Stimulated activated CD4-positive, alpha-beta T cell treated with anti-CD3 and anti-CD28 coated beads, Interleukin-4, amount 100 ng/mL, for 24 hours (primary cell): ENCODE results near the gene GIPR.
"Not testable (repeated sequence)": the region's sequence is repeated elsewhere in the genome, so short reads cannot be mapped to it uniquely, and the experiment has no call there.

Experiments
- DNase-seq: peaks from one replicate; pipeline ENCODE4 v3.0.0-alpha.2; 2020

GIPR gene, protein sequence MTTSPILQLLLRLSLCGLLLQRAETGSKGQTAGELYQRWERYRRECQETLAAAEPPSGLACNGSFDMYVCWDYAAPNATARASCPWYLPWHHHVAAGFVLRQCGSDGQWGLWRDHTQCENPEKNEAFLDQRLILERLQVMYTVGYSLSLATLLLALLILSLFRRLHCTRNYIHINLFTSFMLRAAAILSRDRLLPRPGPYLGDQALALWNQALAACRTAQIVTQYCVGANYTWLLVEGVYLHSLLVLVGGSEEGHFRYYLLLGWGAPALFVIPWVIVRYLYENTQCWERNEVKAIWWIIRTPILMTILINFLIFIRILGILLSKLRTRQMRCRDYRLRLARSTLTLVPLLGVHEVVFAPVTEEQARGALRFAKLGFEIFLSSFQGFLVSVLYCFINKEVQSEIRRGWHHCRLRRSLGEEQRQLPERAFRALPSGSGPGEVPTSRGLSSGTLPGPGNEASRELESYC

DNA sequence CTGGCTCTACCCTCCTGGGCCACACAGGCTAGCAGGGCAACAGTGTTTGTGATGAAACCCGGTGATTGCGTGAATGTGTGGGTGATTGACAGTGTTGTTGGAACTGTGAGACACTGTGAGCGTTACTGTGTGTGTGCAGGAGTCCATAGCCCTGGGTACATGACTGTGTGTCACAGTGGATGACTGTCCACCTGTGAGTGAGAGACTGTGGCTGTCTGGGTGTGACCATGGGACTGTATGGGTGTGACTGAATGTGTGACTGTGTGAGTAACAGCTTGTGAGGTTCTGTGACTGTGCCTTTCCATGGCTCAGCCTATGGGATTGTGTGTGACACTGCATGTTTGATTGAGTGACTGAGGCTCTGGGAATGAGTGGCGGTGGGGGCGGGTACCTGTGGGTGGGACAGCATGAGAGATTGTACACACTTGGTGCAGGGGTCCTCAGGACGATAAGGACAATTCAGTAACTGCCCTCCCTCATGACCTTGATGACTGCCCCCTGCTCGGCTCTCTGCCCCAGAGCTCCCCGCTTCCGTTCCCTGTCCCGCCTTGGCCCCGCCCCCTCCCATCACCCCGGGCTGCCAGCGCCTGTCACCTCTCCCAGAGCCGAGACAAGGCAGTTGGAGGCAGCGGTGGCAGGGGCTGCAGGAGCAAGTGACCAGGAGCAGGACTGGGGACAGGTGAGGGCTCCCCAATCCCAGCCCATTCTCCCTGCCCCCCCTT, at the start of gene GIPR:
Gene GIPR (plus strand): TSS at position 602 of the 722 bp plus-strand sequence. CDS start 1,300 bp downstream, outside the sequence.
- peak; percentile 80 for DNase-seq

DNA sequence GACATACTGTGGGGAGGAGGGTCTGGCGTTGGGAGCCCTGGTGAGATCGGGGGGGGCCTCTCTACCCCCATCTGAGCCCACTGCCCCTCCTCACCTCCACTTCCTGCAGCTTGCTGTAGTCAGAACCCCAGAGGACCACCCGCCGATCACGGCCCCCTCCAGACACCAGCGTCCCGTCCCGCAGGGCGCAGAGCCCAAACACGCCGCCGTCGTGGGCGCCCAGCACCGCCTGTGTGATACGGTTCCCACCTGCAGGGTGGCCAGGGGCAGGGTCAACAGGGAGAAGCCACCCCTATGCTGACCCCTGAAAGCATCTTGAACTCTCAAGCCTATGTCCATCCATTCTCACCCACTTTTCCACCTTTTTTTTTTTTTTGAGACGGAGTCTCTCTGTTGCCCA, 46.6 kb upstream of the GIPR start:
- no peak for DNase-seq

DNA sequence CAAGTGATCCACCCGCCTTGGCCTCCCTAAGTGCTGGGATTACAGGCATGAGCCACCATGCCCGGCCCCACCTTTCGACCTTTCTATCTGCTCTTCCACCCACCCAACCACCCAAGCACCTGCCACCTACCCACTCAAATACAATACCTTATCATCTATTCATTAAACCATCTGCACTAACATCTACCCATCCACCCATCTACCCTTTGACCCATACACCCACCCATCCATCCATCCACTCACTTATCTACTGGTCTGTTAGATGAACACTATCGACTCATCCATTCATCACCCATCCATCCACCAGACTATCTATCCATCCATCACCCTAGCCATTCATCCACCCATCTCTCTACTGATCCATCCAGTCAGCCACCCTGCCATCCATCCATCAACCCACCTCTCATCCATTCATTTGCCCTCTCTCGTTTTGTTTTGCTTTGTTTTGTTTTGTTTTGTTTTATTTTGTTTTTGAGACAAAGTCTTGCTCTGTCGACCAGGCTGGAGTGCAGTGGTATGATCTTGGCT, 46.0 kb upstream of the GIPR start:
- DNase-seq, result no peak

DNA sequence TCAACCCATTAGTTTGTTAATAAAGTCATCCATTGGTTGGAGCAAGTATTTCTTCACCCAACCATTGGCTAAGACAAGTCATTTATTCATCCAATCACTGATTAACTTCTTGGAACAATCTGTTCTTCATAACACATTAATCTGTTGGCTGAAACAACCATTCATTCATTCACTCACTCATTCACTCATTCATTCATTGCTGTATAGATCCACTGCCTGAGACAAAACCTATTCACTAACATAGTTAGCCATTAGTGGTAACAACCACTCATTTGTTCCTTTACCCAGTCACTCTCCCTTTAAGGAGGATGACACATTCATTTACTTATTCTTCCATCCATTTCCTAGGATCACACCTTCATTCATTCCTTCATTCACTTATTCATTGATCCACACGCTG, 44.0 kb upstream of the GIPR start:
- DNase-seq, result no peak

DNA sequence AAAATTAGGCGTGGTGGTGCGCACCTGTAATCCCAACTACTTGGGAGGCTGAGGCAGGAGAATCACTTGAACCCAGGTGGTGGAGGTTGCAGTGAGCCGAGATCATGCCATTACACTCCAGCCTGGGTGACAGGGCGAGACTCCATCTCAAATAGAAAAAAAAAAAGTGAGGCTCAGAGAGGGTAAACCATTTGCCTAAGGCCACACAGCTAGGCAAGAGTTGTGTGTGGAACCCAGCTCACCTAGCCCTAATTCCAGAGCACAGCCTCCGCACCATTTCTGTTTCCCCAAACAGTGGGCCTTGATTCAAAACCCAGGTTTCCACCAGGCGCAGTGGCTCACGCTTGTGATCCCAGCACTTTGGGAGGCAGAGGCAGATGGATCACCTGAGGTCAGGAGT, 39.8 kb upstream of the GIPR start:
- not testable (repeated sequence) for DNase-seq

DNA sequence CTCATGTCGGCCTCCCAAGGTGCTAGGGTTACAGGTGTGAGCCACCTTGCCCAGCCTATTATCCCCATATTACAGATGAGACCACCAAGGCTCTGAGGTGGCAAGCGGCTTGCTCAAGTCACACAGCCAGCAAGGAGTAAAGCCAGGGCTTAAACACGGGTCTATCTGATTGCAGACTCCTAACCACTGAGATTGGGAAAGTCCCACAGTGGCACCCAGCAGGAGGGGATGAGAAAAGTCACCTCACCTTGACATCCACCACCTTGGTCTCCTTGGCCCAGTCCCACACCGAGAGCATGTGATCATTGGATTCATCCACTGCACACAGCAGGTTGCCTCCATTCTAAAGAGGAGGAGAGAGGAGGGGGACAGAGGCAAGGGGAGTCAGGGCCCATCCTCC, 38.3 kb upstream of the GIPR start:
- DNase-seq, result no peak

DNA sequence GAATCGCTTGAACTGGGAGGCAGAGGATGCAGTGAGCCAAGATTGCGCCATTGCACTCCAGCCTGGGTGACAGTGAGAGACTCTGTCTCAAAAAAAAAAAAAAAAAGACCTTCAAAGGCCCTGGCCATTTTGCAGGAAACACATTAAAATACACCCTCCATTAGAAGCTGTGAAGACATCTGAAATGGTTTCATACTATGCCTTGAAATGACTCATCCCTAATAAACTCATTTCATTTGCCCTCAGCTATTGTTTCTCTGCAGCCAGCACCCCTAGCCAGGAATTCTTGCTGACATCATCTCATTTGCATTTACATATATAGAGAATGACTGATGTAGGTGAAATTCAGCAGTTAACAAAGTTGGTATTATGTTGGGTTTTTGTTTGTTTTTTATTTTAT, 37.6 kb upstream of the GIPR start:
- DNase-seq, result peak; percentile 40

DNA sequence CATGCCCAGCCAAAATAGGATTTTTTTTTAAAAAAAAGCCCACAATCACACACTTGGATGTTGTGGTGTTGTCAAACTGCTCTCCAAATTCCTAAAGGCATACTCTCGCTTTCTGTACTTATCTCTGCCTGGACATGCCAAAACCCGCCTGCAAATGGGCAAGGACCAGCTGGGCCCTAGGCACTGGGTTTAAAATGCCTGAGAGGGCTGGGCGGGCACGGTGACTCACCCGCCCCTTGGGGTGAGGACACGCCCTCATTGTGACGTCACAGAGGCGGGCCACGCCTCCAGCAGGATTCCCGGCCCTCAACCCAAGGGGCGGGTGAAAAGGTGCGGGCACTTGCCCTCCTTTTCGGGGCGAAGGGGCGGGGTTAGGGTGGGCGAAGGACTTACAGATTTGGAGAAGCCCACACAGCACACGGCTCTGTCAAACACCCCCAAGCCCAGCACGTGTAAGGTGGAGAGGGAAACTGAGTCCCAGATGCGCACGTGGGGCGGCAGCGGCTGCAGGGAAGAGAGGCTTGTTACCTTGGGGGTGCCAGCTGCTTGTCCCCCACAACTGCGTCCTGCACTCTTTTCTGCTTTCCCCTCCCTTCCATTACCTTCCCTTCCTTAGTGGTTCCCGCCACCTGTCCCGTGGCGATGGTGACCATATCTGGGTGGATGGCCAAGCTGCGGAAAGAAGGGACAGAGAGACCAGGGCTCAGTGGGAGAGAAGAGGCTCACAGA, 35.4 kb upstream of the GIPR start:
- peak; percentile 49 for DNase-seq

DNA sequence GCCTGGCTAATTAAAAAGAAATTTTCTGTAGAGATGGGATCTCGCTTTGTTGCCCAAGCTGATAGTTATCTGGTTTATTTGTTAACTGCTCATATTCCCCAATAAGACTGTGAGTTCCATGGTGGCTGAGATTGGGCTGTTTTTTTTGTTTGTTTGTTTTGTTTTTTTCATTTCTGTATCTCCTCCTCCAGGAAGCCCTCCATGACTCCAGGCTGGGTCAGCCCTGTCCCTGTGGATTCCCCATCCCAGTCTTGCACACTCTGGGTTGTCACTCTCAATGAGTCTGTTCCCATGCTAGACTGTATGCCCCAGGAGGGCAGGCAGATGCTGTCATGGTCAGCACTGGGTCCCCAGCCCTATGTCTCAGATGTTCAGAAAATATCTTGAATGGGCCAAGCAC, 31.7 kb upstream of the GIPR start:
- DNase-seq, result no peak

DNA sequence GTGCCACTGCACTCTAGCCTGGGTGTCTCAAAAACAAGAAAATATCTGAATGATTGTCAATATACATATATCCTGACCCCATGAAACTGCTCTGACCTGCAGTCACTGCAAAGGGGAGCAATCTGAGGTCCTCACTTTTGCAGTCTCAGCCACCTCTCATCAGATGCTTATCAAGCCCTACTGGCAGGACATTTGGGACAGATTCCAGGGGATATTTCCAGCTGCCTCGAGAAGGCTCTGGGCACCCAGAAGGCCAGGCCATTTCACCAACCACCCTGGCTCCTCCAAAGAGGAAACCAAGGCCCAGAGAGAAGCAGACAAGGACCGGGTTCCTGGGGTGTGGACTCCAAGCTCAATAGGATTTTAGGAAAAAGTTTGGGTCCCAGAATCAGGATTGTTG, 31.1 kb upstream of the GIPR start:
- no peak for DNase-seq

DNA sequence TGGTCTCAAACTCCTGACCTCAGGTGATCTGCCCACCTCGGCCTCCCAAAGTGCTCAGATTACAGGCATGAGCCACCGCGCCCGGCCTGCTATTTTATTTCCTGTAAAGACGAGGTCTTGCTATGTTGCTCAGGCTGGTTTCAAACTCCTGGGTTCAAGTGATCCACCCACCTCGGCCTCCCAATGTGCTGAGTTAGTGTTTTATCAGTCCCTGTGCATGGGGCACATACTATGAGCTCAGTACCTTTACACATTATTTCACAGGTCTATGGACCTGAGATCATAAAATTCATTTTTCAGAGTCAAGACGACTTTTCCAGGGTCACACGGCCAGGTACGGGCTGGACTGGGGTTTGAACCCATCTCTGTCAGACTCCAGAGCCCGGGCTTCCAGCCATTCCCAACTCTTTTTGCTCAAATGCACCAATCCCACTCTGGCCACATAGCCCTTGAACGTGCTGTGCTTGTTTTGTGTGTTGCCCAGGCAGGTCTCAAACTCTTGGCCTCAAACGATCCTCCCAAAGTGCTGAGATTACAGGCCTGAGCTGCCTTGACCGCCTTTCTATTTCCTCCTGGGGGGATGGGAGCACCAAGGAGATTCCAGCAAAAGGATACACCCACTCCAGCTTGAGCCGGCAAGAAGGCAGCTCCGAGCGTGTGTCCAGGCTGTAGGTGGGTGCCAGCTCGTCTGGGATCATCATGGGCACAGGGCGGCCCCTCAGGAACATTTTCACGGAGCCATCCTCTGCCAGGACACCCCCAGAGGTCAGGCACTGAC, 29.9 kb upstream of the GIPR start:
- DNase-seq, result no peak

DNA sequence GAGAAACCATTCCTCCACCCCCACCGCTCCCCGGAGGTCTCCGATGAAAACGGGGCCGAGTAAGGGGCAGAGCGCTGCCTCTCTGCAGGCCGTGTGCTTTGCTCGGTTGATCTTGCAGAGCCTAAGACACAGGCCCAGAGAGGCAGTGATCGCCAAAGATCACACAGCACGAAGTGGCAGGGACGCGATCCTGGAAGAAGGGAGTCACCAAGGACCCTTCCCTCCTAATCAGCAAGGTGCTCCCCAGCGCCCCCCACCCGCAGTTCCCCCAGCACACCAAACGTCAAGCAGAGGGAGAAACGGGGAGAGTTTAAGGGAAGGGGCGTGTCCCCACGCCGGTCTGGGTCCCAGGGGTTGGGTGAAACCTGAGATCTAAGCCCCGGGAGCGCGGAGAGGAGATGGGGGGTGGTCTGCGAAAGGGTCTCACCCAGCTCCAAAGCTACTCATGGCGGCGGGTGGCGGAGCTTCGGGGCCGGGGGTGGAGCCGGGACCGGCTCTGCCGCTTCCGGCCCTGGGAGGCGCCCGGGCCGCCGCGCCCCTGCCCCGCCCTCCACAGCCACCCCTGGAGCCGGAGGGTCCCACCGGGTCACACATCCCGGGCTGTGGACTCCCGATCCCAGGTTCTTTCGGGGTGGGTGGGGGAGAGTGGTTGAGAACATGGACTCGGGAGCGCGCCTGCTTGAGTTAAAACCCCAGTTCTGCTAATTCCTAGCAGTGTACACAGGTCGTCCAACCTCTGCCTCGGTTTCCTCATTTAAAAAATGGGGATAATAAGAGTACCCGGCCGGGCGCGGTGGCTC, 28.9 kb upstream of the GIPR start, which contains the start of gene EML2:
Gene EML2 (minus strand): TSS at position 468 of the 800 bp plus-strand sequence. CDS start 21 bp downstream, at position 447.
- peak; percentile 58 for DNase-seq

DNA sequence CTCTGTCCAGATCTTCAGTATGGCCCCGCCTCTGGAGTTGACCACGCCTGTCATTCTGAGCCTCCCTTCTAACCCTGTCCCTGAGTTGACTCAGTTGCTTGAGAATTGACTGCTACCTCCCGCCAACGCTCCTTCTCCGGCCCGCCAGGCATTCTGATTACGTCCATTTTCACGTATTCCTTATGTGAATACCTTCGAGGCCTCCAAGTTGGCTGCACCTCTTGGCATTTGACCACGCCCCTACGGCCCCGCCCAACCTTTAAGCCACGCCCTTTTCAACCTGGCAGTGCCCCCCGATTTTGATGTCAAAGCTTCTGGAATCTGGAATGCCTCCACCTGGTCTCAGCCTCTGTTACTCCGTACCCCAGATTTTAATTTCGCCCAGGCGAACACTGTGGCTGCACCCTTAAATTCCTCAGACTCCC, 27.2 kb upstream of the GIPR start:
- DNase-seq, result peak; percentile 48

DNA sequence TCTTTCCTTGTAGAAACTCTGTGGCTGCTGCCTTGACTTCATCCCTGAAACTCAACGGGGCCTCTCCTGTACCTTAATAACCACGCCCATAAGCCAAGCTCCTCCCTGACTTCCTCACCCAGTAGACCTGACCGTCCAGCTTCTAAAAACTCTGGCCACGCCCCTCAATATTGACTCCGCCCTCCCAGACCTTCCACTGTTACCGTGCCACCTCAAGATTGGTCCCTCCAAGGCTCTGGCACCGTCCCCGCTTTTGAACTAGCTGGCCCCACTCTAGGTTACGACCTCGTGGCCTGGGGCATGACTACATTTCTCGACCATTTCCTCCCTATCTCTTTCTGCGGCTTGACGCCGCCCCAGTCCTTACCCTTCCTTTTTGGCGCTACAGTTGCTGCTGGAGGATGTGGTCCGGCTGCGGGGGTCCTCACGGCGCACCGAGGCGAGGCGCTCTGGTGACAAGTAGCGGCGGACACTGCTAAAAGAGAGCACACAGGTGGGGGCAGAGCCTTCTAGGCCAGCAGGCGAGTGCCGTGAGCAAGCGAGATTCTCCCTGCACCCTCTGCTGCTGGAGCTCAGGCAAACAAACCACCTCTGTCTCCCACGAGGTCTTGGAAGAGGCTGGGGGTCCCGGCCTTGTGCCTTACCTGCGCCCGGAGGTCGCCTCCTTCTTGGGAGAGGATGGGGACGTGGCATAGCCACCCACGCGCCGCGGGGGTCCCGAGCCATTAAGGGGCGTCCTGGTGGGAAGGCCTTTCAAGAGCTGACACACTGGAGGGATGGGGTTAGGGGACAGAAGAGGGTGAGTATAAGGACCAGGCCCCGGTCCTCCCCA, 26.5 kb upstream of the GIPR start:
- DNase-seq, result peak; percentile 84

DNA sequence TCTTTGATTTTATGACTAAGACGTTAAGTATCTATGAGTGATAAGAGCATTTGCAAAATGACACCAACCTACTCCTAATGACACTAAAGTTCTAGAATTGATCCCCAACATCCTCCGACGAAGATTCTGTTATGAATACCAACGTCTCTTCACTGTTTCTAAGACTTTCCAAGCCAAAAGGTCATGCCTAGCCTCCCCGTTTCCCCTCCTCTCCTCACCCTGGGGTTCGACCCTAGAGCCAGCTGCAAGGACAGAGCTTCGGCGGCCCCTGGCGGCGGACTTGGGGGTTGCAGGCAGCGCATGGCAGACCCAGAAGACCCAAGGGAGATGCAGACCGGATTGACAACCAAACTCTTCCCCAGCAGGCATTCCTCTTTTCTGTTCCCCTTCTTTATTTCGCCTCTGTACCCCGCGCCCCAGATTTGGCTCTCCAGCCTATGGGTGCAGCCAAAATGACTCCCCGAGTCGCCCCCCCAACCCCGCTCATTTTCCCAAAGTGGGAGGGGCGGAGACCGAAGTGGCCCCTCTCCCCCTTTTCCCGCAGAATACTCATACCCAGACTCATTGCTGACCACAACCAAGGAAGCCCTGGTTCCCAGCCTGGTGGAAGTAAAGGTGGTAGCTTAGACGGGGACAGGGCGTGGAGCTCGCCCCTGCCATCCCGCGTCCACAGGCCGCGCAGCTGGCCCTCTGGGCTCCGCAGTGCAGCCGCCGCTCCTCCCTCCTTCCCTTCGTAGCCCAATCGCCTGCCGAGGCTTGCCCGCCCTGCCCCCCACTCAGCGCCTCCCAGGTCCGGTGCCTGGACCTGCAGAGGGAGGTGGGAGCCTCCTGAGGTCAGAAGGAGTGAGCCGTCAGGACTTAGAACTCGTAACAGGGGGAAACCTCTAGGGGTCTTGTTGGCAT, 24.7 kb upstream of the GIPR start:
- DNase-seq, result peak; percentile 97

DNA sequence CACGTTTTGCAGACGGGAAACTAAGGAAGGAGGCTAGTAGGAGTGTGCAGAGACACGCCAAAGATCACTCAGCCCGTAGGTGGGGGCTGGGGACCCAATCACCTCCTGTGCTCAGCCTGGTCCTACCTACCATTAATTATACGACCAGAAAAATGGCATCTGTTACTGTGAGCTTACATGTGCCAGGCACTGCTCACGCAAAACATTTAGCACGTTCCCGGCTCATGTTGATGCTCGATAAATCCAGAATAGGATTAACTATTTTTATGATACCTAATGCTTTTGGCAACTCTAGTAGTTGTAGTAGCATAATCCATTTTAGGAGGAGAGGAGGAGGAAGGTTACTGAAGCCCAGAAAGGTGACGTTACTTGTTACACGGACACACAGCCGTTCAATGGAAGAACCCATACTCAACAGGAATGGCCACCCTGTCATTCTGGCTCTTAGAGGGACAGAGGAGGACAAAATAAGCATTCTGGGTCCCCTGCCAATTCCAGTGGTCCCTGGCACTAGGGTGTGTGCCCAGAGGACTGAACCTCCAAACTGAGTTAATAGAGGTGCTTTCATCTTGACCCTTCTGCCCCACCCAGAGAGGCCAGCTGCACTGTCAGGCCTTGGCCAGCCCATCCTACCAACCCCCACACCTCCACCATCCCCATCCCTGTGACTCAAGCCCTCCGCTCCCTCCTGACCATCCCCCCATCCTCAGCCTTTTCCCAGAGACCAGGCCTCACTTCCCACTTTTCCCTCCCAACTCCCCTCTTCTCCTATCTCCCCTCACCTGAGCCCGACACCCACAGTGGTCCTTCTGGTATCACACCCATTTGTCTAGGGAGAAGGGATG, 23.9 kb upstream of the GIPR start:
- no peak for DNase-seq

DNA sequence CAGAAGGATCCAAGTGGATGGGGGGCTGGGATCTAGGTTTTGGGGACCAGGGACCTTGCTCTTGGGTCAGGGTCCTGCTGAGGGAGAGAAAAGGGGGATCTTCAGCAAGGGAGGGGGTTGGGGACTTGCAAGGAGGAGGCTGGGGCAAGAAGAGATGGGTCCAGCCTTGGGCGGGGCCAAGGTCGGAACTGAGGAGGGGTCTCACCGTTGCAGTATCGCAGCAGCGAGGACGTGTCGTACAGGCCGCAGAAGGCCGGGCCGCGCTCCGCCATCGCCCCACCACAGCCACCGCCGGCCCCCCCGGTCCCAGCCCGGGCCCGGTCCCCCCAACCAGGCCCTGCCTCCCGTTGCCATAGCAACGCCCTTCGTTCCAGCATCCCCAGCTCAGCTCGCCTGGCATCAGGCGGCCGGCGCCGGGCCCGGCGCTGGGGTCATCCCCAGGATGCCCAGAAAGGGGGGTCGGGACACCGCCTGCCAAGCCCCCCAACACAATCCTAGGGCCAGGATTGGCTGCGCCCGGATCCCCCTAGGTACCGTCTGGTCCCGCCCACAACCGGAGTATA, 22.9 kb upstream of the GIPR start:
- DNase-seq, result no peak
